SKM-1 treated with dmso at 0.1 percent for 144 hours (cell line): ENCODE measurements around the gene OGT.
"Not testable (repeated sequence)": the region's sequence is repeated elsewhere in the genome, so short reads cannot be mapped to it uniquely, and the experiment has no call there.

Source experiments
- DNase-seq: peaks from one replicate; lab custom pipeline; 2025; ENCODE audit not compliant: unreplicated experiment; lab: John Stamatoyannopoulos, UW

The OGT gene

DNA sequence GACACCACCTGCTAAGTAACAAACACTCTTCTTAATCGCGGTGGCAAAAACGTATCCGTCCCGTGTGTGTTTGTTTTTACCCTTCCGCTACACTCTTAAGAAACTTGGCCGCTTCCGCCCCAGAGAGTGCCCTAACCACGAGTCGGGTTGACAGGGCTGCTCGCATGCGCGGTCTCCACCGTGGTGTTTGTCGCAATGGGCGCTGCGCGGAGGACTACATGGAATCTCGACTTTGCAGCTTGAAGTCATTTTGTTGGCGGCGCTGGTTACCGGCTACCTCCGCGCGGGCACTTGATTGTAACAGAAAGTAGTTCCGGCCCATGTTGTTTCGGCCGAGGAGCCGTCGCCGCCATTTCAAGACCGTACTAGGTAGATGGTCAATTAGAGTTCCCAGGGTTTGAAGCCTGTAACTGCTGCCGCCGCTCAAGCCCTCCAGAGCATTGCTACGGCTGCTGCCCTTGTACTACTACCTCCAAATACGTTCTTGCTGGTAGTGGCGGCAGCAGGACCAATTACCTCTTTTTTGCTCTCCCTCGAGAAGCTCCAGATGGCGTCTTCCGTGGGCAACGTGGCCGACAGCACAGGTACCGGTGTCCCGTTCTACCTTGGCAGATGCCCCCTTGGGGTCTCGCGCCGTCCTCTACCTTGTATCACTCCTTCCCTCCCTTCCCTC, at the start of gene OGT:
OGT (plus strand) TSS at position 352 of the 673 bp plus-strand sequence; CDS start at position 548, 196 bp downstream.
- DNase-seq = peak; percentile 91

DNA sequence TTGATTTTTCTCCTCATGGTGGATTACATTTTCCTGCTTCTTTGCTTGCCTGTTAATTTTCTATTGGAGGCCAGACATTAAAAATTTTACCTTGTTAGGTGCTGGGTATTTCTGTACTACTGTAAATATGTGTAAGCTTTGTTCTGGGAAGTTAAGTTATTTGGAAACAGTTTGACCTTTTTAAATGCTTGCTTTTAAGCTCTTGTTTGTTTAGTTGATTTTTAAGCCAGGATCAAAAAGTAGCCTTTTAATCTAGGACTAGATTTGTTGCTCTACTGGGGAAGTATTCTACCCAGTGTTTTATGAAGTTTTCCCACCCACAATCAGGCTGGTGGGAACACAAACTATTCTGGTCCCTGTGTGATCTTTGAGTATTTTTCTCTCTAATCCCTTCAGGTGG, 45.1 kb upstream of the OGT start:
- no peak for DNase-seq

GRCh38 chrX:71489540-71489939, 43.4 kb upstream of the OGT start:
- no peak for DNase-seq

DNA sequence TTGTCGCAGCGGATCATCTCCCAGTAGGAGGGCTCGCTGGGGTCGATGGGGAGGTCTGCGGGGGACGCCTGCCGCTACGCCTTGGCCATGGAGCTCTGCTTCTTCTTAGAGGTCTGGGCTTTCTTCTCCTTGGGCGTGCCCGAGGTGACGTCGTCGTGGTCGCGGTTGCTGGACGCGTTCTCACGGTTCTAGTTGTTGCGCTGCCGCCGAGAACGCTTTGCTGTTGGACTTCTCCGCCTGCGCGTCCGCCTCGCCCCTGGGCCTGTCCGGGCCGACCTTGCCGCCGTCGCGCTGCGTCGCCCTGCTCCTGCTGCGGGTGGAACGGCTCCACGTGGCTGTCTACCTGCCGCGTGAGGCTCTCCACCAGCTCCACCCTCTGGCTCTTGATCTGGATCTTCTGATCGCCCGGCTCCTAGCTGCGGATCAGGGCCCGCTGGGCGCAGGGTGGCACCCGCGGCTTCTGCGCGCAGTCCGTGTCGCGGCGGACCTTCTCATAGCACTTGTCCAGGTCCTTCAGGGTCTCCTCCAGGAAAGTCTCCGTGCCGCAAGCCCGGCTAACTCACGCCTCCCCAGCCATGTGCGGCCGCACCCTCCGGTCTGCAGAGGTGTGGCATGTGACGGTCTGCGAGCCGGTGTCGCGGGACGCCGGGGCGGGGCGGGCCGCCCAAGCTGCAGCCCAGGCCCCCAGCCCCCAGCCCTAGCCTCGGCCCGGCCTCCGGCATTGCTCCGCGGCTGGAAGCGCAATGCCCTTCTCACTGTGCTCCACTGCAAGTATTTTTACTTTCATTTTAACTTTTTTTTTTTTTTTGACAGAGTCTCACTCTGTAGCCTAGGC, 40.5 kb upstream of the OGT start:
- DNase-seq = no peak

- DNase-seq = no peak
Measured at GRCh38 chrX:71493111-71493613, 39.7 kb upstream of the OGT start.

- not testable (repeated sequence) for DNase-seq
Measured at GRCh38 chrX:71495979-71496378, 36.9 kb upstream of the OGT start.

- no peak for DNase-seq
Measured at GRCh38 chrX:71496476-71496875, 36.4 kb upstream of the OGT start.

DNA sequence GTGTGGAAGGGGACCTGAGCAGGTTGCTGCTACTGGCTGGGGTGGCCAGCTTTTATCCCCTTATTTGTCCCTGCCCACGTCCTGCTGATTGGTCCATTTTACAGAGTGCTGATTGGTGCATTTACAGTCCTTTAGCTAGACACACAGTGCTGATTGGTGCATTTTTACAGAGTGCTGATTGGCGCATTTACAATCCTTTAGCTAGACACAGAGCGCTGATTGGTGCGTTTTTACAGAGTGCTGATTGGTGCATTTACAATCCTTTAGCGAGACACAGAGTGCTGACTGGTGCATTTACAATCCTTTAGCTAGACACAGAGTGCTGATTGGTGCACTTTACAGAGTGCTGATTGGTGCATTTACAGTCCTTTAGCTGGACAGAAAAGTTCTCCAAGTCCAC, 30.8 kb upstream of the OGT start:
- not testable (repeated sequence) for DNase-seq

DNA sequence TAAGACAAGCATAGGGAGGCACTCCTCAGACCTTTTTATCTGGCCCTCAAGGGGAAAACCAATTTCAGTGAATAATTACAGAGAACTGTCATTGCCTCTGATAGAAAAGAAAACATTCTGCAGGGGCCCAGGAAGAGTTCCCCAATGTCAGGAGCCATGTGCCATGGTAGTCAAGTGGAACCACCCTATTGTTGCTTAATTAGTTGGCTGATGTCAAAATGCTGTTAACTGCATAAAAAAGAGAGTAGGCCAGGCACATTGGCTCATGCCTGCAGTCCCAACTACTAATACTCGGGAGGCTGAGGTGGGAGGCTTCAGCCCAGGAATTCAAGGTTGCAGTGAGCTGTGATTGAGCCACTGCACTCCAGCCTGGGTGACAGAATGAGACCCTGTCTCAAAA, 28.6 kb upstream of the OGT start:
- no peak for DNase-seq

- no peak for DNase-seq
Measured at GRCh38 chrX:71509289-71509688, 23.6 kb upstream of the OGT start.

GRCh38 chrX:71510161-71510560, 22.7 kb upstream of the OGT start:
- no peak for DNase-seq

- not testable (repeated sequence) for DNase-seq
Measured at GRCh38 chrX:71513731-71514130, 19.2 kb upstream of the OGT start.

GRCh38 chrX:71514367-71515037, 18.4 kb upstream of the OGT start:
- DNase-seq = peak; percentile 37

GRCh38 chrX:71515038-71515396, 17.9 kb upstream of the OGT start:
- no peak for DNase-seq

- peak; percentile 1 for DNase-seq
Measured at GRCh38 chrX:71525316-71525715, 7.6 kb upstream of the OGT start.

- peak; percentile 12 for DNase-seq
Measured at GRCh38 chrX:71532078-71532752, 689 bp upstream of the OGT start.

DNA sequence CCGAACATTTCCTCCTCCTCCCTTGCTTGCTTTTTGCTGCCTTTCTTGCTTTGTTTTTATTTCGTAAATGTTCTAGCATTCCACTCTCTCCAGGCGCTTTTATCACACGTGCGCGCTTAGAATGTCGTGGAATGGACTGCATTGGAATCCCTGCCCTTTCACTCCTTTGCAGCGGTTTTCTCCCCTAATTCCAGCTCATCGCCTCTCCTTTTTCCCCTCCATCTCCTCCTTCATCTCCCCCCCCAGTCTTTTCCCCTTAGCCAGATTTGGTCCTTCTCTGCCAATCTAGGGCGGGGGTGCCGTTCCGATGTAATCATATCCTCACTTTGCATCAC, 579 bp downstream of the OGT start:
- no peak for DNase-seq

DNA sequence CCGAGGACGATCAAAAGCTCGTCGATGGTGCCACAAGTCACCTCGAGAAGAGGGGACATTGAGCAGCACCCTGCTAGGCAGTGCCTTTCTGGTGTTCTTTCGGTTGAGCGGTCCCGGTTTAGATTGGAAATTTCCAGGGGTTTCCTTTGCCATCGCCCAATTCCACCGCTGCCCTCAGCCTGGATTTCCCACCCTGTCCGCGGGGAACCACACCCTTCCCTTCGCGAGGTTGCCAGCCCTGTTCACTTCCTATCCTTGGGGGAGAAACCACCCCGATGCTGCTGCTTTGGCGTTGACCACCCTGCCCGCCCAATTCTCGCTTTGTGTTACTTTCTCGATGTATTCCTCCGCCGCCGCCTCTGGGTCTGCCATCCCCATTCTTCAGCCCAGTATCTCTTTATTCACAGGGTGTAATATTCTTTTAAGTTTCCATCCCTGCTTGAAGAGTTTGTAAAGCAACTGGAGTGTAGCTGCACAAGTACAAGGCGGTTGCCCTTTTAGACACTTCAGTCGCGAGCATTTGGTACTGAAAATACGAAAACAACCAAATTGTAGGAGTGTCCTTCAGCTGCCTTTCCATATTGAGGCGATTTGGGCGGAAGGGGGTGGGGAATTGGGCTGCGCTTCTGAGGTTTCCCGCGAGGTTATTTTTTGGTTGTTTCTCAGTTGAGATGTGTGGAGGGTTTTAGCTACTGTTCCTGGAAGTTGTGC, 1.1 kb downstream of the OGT start:
- no peak for DNase-seq

DNA sequence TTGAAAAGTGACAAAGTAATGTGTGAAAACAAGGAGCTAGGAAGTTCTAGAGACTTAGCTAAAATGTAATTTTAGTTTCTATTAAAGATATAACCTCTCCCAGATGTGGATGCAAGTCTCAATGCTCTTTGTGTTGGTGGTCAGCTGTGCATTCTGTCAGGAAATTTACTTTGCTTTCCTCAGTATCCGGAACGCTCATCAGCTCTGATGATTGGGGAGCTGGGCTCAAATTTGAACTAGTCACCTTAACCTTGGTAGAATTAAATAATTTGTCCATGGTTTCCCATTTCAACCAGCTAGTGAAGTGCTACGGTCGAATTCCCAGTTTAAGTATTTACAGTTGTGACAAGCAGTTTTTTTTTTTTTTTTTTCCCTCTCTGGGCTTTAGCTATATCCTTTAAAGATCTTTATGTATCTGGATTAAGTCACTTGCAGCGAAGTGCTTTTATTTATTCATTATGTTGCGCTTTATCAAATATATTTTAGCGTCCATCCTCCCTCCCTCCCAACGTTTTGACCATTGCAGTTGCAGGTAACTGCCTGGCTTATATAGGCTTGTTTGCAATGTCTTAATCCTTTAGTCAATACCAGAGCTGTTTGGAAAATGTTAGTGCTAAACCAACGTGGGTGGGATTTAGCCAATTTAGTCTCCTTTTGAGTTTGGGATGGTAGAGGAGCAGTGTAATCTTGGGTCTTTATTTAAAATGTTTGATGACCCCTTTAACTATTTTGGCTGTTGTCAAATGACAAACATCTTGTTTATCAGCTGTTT, 2.1 kb downstream of the OGT start:
- no peak for DNase-seq

GRCh38 chrX:71536285-71536684, 3.4 kb downstream of the OGT start:
- no peak for DNase-seq
